Activated CD4-positive, CD25-positive, alpha-beta regulatory T cell treated with anti-CD3 and anti-CD28 coated beads, Interleukin-2, amount 50 U/mL, for 72 hours (primary cell): ENCODE results near the gene STAB1.

Experiments
- DNase-seq: peaks from one replicate; pipeline ENCODE4 v3.0.0; 2021

Gene STAB1

DNA sequence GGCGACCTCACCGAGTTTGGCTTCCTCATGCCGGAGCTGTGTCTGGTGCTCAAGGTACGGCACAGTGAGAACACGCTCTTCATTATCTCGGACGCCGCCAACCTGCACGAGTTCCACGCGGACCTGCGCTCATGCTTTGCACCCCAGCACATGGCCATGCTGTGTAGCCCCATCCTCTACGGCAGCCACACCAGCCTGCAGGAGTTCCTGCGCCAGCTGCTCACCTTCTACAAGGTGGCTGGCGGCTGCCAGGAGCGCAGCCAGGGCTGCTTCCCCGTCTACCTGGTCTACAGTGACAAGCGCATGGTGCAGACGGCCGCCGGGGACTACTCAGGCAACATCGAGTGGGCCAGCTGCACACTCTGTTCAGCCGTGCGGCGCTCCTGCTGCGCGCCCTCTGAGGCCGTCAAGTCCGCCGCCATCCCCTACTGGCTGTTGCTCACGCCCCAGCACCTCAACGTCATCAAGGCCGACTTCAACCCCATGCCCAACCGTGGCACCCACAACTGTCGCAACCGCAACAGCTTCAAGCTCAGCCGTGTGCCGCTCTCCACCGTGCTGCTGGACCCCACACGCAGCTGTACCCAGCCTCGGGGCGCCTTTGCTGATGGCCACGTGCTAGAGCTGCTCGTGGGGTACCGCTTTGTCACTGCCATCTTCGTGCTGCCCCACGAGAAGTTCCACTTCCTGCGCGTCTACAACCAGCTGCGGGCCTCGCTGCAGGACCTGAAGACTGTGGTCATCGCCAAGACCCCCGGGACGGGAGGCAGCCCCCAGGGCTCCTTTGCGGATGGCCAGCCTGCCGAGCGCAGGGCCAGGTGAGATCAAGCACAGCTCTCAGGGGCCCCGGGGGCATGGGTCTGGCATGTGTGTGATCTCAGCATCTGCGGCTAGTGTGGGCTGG lies 7.1 kb upstream of the STAB1 start:
- DNase-seq, result no peak

DNA sequence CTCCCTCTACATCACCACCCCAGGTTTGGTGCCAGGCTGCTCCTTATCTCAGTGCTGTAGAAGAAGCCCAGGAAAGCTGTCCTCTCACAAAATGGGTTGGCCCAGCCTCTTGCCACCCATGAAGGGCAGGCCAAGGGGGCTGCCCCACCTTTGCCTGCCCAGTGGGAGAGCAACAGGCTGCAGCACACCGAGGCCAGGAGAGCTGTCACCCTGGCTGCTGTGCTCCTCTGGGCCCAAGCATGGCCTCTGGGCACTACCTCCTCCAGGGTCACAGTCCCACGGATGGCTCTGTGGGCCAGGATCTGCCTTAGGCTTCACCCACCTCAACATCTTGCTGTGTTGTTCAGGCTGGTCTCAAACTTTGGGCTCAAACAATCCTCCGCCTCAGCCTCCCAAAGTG lies 6.4 kb upstream of the STAB1 start:
- DNase-seq, result no peak

DNA sequence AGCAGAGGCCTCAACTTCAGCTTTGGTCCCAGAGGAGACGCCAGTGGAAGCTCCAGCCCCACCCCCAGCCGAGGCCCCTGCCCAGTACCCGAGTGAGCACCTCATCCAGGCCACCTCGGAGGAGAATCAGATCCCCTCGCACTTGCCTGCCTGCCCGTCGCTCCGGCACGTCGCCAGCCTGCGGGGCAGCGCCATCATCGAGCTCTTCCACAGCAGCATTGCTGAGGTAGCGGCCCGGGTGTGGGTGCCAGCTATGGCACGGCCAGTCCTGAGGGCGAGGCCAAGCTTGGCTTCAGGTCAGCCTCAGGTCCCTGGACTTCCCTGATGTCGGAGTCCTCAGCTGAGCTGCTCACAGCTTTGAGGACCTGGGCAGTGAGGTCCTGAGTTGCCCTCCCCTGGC lies 5.7 kb upstream of the STAB1 start:
- DNase-seq, result no peak

DNA sequence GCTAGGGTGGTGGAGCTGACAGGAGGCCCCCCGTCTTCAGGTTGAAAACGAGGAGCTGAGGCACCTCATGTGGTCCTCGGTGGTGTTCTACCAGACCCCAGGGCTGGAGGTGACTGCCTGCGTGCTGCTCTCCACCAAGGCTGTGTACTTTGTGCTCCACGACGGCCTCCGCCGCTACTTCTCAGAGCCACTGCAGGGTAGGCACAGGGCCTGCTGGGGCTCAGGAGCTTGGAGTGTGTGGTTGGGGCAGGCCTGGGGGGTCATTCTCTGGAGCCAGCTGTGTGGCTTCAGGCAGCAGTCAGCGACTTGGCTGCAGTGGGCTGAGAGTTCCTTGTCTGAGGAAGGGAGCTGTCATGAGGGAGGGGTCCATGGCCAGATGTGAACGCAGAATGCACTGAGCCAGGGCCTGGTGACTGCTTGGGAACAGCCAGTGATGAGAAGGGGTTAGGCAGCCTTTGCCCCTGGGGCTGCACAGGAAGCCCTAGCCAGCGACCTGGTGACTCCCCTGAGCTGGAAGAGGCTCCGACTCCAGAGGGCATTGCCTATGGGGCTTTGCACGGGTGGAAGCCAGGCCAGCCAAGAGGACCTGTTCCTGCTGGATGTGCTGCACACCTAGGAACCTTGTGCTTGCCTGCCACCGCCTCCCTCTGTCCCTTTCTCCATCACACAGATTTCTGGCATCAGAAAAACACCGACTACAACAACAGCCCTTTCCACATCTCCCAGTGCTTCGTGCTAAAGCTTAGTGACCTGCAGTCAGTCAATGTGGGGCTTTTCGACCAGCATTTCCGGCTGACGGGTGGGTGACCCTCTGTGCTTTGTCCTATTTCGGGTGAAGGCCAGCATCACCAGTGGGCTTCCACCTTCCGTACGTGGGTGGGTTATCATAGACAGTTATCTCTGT lies 4.9 kb upstream of the STAB1 start:
- no peak for DNase-seq

DNA sequence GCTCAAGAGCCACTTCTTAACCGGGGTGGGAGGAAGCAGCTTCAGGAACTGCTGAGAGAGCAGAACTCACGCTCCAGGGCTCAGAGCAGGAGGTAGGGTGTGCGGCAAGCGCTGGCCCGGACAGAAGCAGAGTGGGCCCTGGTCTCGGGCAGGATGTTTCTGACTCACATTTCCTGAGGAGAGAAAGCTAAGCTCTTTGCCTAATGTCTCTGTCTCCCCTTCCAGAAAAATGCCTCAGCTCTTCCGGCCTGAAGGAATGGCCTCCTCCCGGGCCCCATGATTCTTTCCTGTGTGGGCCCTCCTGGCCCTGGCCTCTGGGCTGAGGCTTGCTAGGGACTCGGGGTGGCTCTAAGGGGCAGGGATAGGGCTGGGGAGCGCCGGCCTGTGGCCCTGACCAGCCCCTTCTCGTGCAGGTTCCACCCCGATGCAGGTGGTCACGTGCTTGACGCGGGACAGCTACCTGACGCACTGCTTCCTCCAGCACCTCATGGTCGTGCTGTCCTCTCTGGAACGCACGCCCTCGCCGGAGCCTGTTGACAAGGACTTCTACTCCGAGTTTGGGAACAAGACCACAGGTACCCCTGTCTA lies 4.1 kb upstream of the STAB1 start:
- DNase-seq, result no peak

DNA sequence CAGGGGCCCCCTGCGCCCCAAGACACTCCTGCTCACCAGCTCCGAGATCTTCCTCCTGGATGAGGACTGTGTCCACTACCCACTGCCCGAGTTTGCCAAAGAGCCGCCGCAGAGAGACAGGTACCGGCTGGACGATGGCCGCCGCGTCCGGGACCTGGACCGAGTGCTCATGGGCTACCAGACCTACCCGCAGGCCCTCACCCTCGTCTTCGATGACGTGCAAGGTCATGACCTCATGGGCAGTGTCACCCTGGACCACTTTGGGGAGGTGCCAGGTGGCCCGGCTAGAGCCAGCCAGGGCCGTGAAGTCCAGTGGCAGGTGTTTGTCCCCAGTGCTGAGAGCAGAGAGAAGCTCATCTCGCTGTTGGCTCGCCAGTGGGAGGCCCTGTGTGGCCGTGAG lies 3.1 kb upstream of the STAB1 start:
- DNase-seq, result no peak

DNA sequence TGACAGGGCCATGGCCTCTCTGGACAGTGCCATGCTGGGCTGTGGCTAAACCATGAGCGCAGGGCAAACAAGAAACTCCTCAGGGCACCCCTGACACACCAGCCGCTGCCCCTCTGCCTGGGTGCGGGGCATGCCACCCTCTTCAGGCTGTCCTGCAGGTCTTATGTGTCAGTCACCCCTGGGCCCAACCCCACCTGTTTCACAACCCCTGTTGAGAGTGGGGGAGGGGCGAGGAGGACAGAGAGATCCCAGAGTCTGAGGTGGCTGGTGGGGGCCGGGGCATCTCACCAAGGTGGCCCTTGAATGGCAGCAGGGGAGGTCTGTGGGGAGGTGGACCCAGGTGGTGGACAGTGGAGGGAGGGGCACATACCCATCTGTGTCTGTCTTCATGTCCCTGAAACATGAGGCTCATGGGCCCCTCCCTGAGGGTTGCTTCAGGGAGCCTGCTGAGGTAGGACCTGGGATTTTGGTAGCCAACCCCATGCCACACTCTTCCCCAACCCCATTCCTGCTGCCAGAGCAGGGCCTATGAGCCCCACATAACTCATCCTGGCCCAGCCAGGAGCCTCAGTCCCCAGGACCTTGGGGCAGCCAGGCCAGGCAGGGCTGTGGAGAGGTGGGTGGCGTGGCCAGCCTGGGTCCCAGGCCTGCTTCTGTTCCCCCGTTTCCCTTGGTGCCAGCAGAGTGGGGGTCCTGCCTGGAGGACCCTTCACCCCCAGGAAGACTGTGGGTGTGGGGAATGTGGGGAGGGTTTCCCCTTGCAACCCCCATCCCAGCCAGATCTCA lies 1.7 kb upstream of the STAB1 start:
- no peak for DNase-seq

DNA sequence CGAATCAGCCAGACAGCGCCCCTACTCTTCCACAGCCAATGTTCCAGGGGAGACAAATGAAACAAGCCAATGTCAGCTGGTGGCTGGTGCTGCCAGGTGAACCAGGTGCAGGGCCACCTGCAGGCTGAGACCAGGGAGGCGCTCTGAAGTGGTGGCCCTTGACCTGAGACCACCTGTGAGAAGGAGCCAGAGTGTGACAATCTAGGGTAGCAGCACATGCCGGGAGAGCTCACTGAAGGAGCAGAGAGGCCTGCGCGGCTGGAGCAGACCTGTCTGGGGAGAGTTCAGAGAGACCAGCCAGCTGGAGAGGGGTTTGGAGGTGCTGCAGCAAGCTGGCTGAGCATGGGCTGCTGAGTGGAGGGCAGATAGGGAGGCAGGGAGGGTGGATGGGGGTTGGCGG lies 693 bp upstream of the STAB1 start:
- DNase-seq, result no peak

DNA sequence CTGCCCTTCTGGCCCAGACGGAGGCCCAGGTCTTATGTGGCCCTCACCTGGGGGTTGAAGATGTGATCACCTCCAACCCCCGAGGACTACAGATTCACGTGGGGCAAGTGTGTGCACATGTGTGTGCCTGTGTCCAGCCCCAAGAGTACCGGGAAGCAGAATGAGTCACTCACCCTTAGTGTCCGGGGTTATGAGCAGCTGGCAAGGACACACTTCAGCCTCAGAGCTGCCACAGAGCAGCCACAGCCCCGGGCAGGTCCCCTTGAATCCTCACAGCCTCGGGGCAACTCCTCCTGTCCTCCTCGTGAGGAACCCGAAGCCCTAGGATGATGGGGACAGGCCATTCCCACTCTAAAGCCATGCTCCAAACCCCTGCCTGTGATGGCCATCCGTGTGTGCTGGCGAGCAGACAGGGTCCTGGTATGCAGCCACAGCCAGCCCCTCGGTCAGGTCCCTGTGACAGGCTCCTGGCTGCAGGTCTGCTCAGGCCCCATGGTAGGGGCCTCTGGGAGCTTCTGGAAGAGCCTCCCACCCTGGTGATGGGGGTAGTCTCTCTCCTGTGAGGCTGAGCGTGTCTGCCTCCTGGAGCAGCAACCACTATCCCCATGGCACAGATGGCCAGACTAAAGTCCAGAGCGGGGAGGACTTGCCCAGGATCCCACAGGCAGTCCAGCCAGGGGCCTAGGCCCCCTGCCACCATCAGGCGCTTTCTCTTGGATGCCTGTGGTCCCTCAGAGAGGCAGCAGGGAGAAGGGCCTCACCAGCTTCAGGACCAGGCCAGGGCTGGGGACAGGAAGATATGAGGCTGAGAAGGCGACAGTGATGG lies 852 bp downstream of the STAB1 start:
- DNase-seq, result no peak

DNA sequence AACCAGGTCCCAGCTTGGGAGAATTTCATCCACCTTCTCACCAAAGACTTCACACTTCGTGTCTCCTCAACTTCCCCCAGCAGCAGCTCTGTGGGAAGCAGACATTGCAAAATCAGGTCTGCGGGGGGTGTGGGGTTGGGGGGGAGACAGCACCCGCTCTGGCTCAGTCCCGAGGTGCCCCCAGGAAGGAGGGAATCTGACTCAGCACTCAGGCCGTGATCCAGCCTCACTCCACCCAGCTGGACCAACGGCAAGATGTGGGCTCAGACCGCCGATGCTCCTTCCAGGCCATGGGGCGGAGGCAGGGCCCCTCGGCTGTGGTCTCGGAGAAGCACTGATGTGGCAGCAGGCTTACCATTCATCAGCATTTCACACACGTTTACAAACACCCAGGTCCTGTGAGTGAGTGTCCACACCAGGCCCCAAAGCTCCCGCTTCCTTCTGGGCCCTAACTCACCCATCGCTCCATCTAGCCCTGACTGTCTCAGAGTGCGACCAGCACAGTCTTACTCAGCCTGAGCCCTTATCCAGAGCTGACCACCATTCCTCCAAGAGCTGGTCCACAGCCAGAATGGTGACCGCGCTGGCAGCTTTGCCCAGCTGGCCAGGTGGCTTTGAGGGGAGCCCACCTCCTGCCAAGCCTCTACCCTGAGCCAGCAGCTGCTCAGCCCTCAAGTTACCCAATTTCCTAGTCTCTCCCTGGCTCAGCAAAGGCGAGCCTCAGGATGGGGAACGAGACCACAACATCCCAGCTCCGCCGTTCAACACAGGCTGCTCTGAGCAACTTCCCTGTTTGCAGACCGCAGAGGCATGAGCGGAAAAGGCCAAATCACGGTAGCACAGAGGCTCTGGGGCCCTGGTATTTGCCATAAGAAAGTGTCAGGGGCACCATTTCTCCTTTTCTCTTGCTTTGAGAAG lies 3.3 kb downstream of the STAB1 start:
- no peak for DNase-seq

DNA sequence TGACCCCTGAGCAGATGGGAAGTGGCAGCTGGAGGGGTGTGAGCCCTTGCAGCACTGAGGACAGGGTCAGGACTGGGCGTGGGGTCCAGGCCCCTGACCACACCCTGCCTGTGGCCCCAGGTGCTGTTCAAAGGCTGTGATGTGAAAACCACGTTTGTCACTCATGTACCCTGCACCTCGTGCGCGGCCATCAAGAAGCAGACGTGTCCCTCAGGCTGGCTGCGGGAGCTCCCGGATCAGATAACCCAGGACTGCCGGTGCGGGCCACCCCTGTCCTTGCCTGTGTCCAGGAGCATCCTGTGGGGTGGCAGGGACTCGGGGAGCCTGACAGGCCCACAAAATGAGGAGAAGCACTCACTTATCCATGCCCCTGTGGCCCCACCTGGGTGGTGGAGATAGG lies 5.9 kb downstream of the STAB1 start:
- DNase-seq, result no peak

DNA sequence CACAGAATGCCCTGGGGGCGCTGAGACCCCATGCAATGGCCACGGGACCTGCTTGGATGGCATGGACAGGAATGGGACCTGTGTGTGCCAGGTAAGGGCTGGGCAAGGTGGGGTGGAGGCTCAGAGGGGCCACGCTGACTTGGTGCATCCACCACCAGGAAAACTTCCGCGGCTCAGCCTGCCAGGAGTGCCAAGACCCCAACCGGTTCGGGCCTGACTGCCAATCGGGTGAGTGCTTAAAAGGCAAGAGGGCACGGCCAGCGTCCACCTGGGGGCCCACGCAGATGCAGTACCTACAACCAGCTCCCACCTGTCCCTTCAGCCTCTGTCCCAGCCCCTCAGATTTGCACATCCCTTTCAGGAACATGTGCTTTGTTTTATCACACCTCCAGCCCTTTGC lies 6.9 kb downstream of the STAB1 start:
- no peak for DNase-seq

DNA sequence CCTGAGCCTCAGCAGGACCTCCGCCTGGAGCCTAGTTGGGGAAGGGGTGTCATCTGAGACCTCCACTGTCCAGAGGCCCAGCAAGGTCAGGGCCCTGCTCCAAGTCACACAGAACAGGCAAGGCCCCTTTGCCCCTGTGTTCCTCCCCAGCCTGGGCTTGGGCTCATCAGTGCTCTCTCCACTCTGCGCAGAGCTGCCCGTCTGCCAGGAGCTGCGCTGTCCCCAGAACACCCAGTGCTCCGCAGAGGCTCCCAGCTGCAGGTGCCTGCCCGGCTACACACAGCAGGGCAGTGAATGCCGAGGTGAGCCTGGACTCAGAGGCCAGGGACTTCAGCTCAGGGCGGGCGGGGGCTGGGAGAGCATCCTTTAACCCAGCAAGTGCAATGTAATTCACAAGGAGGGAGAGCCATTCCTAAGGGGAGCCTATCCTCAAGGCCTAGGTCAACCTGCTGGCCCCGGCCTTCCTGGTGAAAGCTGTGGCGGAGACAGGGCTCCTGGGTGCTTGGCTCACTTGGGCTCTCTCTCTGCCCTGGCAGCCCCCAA lies 7.7 kb downstream of the STAB1 start:
- DNase-seq, result no peak

DNA sequence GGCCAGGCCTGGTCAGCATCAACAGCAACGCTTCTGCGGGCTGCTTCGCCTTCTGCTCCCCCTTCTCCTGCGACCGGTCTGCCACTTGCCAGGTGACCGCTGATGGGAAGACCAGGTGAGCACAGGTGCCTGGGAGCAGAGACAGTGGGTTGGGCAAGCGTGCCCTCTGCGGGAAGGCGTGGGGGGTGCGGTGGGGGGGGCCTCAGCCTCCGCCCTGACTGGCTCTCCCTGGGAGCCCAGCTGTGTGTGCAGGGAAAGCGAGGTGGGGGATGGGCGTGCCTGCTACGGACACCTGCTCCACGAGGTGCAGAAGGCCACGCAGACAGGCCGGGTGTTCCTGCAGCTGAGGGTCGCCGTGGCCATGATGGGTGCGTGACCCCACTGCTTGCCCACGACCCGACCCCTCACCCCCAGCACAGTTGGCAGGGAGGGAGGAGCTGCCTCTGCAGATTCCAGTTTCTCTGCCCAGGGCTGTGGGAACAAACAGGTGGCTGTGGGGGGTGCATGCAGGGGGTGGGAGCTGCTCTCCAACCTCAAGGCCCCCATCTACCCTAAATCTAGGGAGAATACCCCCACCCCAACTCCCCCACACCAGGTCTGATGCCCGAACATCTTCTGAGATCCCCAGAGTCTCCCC lies 8.8 kb downstream of the STAB1 start:
- DNase-seq, result no peak

DNA sequence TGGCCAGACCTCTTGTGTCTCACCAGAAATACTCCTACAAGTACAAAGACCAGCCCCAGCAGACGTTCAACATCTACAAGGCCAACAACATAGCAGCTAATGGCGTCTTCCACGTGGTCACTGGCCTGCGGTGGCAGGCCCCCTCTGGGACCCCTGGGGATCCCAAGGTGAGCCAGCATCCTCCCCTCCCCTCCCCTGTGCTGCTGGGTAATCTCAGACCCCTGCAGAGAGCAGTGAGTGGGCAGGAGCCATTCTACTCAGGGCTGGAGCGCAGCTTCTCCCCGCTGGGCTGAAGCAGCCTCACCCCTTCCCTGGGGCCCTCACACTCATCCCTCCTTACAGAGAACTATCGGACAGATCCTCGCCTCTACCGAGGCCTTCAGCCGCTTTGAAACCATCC lies 9.8 kb downstream of the STAB1 start:
- no peak for DNase-seq

DNA sequence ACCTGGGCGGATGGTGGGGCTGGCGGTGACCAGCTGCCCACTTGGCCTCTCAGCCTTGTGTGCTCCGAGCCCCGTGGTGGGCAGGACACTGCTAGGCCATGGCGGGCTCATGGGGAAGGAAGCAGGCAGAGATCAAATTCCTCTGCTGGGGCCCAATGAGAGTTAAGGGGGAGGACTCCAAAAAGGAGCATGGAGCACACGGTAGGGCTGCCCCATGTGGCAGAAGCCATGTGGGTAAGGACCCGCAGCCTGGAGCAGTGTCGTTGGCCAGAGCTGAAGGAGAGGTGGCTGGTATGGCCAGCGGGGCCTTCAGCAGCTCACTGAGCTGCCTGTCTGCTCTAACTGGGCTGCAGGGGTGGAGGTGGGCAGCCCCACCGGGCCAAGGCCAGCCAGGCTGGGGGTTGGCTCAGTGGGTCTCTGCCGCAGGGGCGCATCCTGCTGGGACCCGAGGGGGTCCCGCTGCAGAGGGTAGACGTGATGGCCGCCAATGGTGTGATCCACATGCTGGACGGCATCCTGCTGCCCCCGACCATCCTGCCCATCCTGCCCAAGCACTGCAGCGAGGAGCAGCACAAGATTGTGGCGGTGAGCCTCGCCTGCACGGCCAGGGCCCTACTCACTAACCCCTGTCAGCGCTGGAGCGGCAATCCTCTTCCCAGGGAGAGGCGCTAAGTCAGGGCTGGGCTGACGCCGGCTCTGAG lies 11.3 kb downstream of the STAB1 start:
- DNase-seq, result no peak

DNA sequence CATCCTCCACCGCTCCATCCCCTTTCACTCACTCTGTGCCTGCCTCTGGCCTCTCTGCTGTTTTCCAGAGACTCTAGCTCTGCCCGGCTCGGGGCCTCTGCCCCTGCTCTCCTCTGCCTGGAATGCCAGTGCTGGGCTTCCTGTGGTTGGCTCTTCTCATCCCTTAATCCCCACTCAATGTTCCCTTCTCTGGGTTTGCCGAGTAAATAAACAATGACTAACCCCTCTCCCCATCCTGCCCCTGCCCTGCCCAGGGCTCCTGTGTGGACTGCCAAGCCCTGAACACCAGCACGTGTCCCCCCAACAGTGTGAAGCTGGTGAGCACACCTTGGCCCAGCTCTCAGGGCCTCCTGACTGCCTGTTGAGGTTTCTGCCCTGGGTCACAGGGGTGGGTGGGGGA lies 12.2 kb downstream of the STAB1 start:
- DNase-seq, result no peak

DNA sequence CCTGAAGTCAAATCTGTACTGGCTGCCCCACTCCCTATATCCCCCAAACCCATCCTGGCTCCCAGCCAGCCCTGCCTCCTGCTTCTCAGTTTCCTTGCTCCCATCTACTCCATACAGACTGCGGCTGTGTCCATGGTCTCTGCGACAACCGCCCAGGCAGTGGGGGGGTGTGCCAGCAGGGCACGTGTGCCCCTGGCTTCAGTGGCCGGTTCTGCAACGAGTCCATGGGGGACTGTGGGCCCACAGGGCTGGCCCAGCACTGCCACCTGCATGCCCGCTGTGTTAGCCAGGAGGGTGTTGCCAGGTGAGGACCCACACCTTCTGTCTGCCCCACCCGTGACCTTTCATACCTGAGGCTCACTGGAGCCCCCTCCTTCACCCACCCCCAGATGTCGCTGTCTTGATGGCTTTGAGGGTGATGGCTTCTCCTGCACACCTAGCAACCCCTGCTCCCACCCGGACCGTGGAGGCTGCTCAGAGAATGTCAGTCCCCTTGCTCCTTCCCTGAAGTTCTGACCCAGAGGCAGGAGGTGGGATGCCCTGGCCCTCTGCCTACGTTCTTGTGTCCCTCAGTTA lies 14.7 kb downstream of the STAB1 start:
- no peak for DNase-seq

DNA sequence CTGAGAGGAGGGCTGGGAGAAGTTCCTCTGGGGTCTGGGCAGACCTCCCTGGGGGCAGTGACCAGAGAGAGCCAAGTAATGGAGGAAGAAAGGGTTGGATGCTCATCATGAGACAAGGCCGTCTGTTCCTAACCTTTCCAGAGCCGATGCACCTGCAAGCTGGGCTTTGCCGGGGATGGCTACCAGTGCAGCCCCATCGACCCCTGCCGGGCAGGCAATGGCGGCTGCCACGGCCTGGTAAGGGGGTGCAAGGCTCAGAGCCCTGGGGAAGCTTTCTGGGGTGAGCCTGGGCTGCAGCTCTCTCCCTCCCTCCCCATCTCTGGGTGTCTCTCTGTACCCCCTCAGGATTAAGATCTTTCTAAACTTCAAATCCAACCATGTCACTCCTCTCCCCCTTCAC lies 16.4 kb downstream of the STAB1 start:
- DNase-seq, result no peak
